ENCODE results near the gene QDPR. TPM values are rescaled to one million over a fixed set of nuclear protein-coding genes. Genes with fewer than 3 reads are reported as not detected.

Gene QDPR
- total RNA-seq, result 10 to 100 TPM; 11.4 to 18.9 TPM

DNA sequence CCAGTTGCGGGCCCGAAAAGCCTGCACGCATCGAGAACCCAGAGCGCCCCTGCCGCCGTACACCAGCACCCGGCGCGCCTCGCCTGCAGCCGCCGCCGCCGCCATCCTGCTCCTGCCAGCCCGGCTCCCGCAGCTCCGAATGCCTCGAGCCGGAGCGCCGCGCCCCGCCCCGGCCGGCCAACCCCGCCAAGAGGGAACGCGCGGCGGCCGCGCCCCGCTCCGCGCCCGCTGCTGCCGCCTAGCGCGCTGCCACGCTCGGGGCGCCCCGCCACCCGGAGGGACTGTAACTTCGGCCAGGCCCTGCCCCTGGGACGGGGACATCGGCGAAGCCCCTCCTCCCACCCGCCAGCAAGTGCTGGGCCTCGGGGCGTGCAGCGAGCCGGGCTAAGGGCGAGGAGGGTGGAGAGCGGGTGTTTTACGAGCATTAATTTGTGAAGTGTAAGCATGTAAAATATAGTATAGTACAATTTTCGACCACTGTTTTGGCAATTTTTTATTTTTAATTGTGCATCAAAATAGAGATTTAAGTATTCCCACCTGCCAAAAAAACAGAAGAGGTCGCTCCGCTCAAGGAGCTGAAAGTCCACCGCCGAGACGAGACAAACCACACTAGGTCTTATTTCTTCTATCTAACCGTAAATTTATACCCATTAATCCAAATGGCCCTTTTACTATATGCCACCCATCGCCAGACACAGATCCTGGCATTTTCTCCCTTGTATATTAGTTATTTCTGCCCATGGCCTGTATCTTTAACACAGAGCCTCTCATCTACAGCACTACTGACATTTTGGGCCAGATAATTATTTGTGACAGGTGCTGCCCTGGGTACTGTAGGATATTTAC lies at the start of gene QDPR:
Gene QDPR (minus strand): TSS at position 141 of the 846 bp plus-strand sequence. CDS start 36 bp downstream, at position 105.
- no peaks in the 10 kb centered on the region for H3K4me1 ChIP-seq (replicated peaks)
- peak within 1 kb of the TSS; percentile 70 for H3K4me3 ChIP-seq
- DNase-seq (ENCODE audit: low spot score), result peak; percentile 54
- TF ChIP-seq POLR2AphosphoS5 (IDR thresholded peaks at IDR 0.05) (no peak), CTCF (IDR thresholded peaks at IDR 0.05) (peak in 2 of 4 experiments; percentile 36 to 58)
- H3K27ac ChIP-seq, result peak within 1 kb of the TSS; percentile 39 to 64
- no peaks in the 10 kb centered on the region for H3K9me3 ChIP-seq
- intact Hi-C loops (cut with DNase I), result no loop called here
- 1% methylated on average over 44 of the region's 65 CpGs for WGBS
- no peaks in the 10 kb centered on the region for H3K27me3 ChIP-seq (replicated peaks; ENCODE audit: insufficient read depth)
- H3K36me3 ChIP-seq, result no peaks in the 10 kb centered on the region

DNA sequence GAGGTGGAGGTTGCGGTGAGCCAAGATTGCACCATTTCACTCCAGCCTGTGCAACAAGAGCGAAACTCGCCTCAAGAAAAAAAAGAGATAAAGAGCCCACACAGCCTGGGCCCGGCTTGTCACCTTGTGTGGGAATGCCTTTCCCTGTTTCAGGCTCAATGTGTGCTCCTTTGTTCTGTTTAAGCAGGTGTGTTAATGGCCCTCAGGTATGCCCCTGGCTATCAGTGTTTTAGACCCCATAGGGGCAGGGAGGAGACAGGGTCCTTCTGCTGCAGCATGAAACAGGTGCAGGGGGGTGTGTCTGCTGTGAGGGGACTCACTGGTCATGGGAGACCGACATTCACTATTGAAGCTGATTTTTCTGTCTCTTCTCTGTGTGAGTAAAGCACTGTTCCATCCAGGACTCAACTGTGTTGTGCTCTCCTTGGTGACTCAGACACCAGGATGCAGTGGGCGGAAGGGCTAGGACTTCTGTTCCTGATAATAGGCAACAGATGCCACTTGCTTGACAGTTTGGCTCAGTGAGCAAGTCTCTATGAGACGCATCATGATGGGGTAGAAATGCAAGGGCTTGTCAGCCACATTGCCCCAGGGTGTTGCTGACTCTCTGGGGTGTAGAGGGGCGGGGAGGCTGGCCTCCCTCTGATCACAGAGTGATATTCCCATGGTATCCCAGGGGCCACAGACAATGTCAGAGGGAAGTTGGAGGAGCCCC lies 49.5 kb upstream of the QDPR start:
- DNase-seq (ENCODE audit: low spot score), result no peak
- no peaks in the 10 kb centered on the region for H3K36me3 ChIP-seq
- no peak overlapping the region for H3K27ac ChIP-seq
- H3K4me3 ChIP-seq, result no peak overlapping the region
- intact Hi-C loops (cut with DNase I), result no loop called here
- TF ChIP-seq POLR2AphosphoS5 (IDR thresholded peaks at IDR 0.05), result no peak
- no peak for TF ChIP-seq POLR2A (IDR thresholded peaks at IDR 0.05)
- no peak for TF ChIP-seq CTCF (IDR thresholded peaks at IDR 0.05)
- no peaks in the 10 kb centered on the region for H3K4me1 ChIP-seq (replicated peaks)
- no peaks in the 10 kb centered on the region for H3K9me3 ChIP-seq
- 74% methylated on average over 8 of the region's 8 CpGs for WGBS
- H3K27me3 ChIP-seq (replicated peaks; ENCODE audit: insufficient read depth), result peaks cover 5% of the 10 kb centered on the region

GRCh38 chr4:17560065-17560673 lies 48.3 kb upstream of the QDPR start:
- Histone ChIP-seq H3K27me3 (replicated peaks; ENCODE audit: insufficient read depth) (peaks cover 5% of the 10 kb centered on the region), H3K27ac (no peak overlapping the region), H3K4me3 (no peak overlapping the region), H3K9me3 (no peaks in the 10 kb centered on the region), H3K4me1 (replicated peaks) (no peaks in the 10 kb centered on the region), H3K36me3 (no peaks in the 10 kb centered on the region)
- WGBS, result 85% methylated on average over 6 of the region's 6 CpGs
- no peak for DNase-seq (ENCODE audit: low spot score)
- TF ChIP-seq CTCF (IDR thresholded peaks at IDR 0.05) (no peak), POLR2AphosphoS5 (IDR thresholded peaks at IDR 0.05) (no peak), POLR2A (IDR thresholded peaks at IDR 0.05) (no peak)
- intact Hi-C loops (cut with DNase I), result no loop called here

GRCh38 chr4:17559709-17560048 lies 47.8 kb upstream of the QDPR start:
- WGBS, result 97% methylated on average over 3 of the region's 3 CpGs
- Histone ChIP-seq H3K4me3 (no peak overlapping the region), H3K27me3 (replicated peaks; ENCODE audit: insufficient read depth) (peaks cover 5% of the 10 kb centered on the region), H3K27ac (no peak overlapping the region), H3K4me1 (replicated peaks) (no peaks in the 10 kb centered on the region), H3K9me3 (no peaks in the 10 kb centered on the region), H3K36me3 (no peaks in the 10 kb centered on the region)
- no peak for DNase-seq (ENCODE audit: low spot score)
- TF ChIP-seq CTCF (IDR thresholded peaks at IDR 0.05) (no peak), POLR2A (IDR thresholded peaks at IDR 0.05) (no peak), POLR2AphosphoS5 (IDR thresholded peaks at IDR 0.05) (no peak)
- intact Hi-C loops (cut with DNase I), result loop anchor here (10.0 kb wide), 1 partner anchor 245 kb away; no protein-coding TSS in a partner anchor
